OCI-LY7 (cell line): ENCODE data around the gene GMEB2. TPM values are rescaled to one million over a fixed set of nuclear protein-coding genes. Genes with fewer than 3 reads are reported as not detected.
A peak's percentile ranks its signal among the peaks of the same experiment; 100 is the strongest.

Experiments used
- BruUV-seq: library from RNA; stranded (reverse); fragments of 400-500 nt; replicated peaks from 2 replicates; lab custom pipeline; 2021; lab: Mats Ljungman, UMichigan
- CTCF ChIA-PET: fragments of 300-600 bp; sonication (Branson Sonifier 250); formaldehyde crosslinking; loops from one replicate; lab custom pipeline; 2022; ENCODE audit warnings: antibody characterized with exemption; ENCODE audit not compliant: unreplicated experiment; lab: Charles Lee
- POLR2A ChIA-PET: fragments of 300-600 bp; sonication (Branson Sonifier 250); formaldehyde crosslinking; loops from one replicate; lab custom pipeline; 2022; ENCODE audit warnings: antibody characterized with exemption; lab: Charles Lee
- DNase-seq: peaks from one replicate; pipeline ENCODE4 v3.0.0-alpha.2; 2015; ENCODE audit warnings: low spot score
- H2AFZ ChIP-seq: fragments of 200-600 bp; sonication (generic), shearing (Covaris generic); 2 replicates; pipeline ENCODE4 v1.6.1; 2014; ENCODE audit warnings: mild to moderate bottlenecking, antibody characterized with exemption, low read length, moderate library complexity
- H3K27ac ChIP-seq: fragments of 200-600 bp; sonication (generic); 2 replicates; pipeline ENCODE4 v1.5.1; 2014; ENCODE audit warnings: mixed run types, low read depth, mild to moderate bottlenecking, moderate library complexity, low read length, inconsistent platforms; ENCODE audit not compliant: poor library complexity, severe bottlenecking
- H3K36me3 ChIP-seq: fragments of 200-600 bp; sonication (generic); 2 replicates; pipeline ENCODE4 v1.6.1; 2014; ENCODE audit warnings: mild to moderate bottlenecking, antibody characterized with exemption, low read length, moderate library complexity, mixed read lengths; ENCODE audit not compliant: insufficient read depth
- H3K4me1 ChIP-seq: fragments of 200-600 bp; sonication (generic); 2 replicates; pipeline ENCODE4 v1.5.1; 2014; ENCODE audit warnings: mild to moderate bottlenecking, low read length; ENCODE audit not compliant: insufficient read depth, poor library complexity, severe bottlenecking
- H3K4me2 ChIP-seq: fragments of 200-600 bp; sonication (generic); 2 replicates; pipeline ENCODE4 v1.6.1; 2014; ENCODE audit warnings: mild to moderate bottlenecking, low read length
- H3K4me3 ChIP-seq: fragments of 200-600 bp; sonication (generic); 2 replicates; pipeline ENCODE4 v1.5.1; 2014; ENCODE audit warnings: mild to moderate bottlenecking, low read depth, low read length; ENCODE audit not compliant: poor library complexity, severe bottlenecking
- H3K79me2 ChIP-seq: fragments of 200-600 bp; sonication (generic); 2 replicates; pipeline ENCODE4 v1.6.1; 2016; ENCODE audit warnings: low read depth, mild to moderate bottlenecking, low read length, moderate library complexity, mixed read lengths; ENCODE audit not compliant: insufficient read depth
- H3K9me2 ChIP-seq: fragments of 200-600 bp; sonication (generic); 2 replicates; pipeline ENCODE4 v1.6.1; 2016; ENCODE audit warnings: mild to moderate bottlenecking, low read length, mixed read lengths; ENCODE audit not compliant: insufficient read depth
- H3K9me3 ChIP-seq: fragments of 200-600 bp; sonication (generic); 2 replicates; pipeline ENCODE4 v1.6.1; 2014; ENCODE audit warnings: mild to moderate bottlenecking, mixed run types, low read length, mixed read lengths
- H4K20me1 ChIP-seq: fragments of 200-600 bp; sonication (generic); 2 replicates; pipeline ENCODE4 v1.6.1; 2014; ENCODE audit warnings: mild to moderate bottlenecking, antibody characterized with exemption, low read length, moderate library complexity, mixed read lengths; ENCODE audit not compliant: insufficient read depth
- EZH2phosphoT487 ChIP-seq: fragments of 200-600 bp; sonication (generic); IDR thresholded peaks from 2 replicates; pipeline ENCODE4 v1.6.1; 2018; ENCODE audit warnings: low read depth, borderline replicate concordance, mild to moderate bottlenecking, mixed run types, antibody characterized with exemption, low read length, moderate library complexity, mixed read lengths
- intact Hi-C: fragments of 100-400 bp; cut with micrococcal nuclease; formaldehyde crosslinking; loops from one replicate; pipeline ENCODE4 v1.10.0; 2022; ENCODE audit not compliant: unreplicated experiment
- total RNA-seq, 2 experiments: library from RNA; depleted of rRNA in 1 of 2; stranded (reverse); fragments of >200 nt in 1 of 2; shearing (Covaris generic) in 1 of 2; gene quantifications; 2 replicates each; pipeline ENCODE4 v1.2.3, GENCODE V29; 2014 to 2022
- TF ChIP-seq, protein P1 (sequence below): fragments of 200-600 bp; sonication (generic); conservative IDR thresholded peaks from 2 replicates; pipeline ENCODE4 v1.5.1; 2014; ENCODE audit warnings: mild to moderate bottlenecking, antibody characterized with exemption, low read length, moderate library complexity, mixed read lengths

GMEB2 gene
- total RNA-seq, 2 experiments from 2014 or later, result 15.6 TPM

DNA sequence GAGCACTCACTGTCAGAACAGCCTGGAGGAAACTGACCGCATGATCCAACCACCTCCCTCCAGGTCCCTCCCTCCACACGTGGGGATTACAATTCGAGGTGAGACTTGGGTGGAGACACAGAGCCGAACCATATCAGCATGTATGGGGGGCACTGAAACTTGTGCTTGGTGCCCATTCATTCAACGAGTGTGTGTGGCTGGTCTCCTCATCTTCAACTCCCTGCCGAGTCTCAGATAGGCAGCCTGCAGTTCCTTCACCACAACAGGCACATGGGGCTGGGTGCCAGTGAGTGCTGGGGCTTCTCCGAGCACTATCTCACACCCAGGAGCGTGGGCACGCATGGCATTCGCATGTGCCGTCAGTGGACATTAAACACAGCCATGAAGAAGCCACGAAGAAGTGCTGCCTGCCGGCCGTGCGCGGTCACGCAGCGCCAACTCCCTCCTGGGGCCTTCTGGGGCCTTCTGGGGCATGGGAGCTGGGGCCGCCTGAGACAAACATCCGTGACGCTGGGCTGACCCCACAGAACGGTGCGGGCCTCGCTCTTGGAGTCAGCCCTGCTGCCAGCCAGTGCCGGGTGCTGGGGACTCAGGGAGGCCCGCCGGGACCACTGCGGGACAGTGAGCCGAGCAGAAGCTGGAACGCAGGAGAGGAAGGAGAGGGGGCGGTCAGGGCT lies 30.5 kb upstream of the GMEB2 start:
- H3K4me1 ChIP-seq, result peaks cover 17% of the 10 kb centered on the region
- TF ChIP-seq, protein P1, sequence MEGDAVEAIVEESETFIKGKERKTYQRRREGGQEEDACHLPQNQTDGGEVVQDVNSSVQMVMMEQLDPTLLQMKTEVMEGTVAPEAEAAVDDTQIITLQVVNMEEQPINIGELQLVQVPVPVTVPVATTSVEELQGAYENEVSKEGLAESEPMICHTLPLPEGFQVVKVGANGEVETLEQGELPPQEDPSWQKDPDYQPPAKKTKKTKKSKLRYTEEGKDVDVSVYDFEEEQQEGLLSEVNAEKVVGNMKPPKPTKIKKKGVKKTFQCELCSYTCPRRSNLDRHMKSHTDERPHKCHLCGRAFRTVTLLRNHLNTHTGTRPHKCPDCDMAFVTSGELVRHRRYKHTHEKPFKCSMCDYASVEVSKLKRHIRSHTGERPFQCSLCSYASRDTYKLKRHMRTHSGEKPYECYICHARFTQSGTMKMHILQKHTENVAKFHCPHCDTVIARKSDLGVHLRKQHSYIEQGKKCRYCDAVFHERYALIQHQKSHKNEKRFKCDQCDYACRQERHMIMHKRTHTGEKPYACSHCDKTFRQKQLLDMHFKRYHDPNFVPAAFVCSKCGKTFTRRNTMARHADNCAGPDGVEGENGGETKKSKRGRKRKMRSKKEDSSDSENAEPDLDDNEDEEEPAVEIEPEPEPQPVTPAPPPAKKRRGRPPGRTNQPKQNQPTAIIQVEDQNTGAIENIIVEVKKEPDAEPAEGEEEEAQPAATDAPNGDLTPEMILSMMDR, result no peak
- no peak for TF ChIP-seq EZH2phosphoT487
- POLR2A ChIA-PET, result interaction anchor here (1.0 to 1.3 kb wide), 3 partner anchors 14 to 120 kb away, joined by 3 to 4 read pairs (median 3); partner anchors contain the start of genes LIME1 and PTK6
- no peaks in the 10 kb centered on the region for H4K20me1 ChIP-seq
- DNase-seq, result no peak
- BruUV-seq, result no TSS peak
- CTCF ChIA-PET, result no interaction called here
- H3K4me3 ChIP-seq, result peak overlapping the region; percentile 94
- H3K9me3 ChIP-seq, result no peaks in the 10 kb centered on the region
- no peak overlapping the region for H3K27ac ChIP-seq
- H3K36me3 ChIP-seq, result peaks cover 17% of the 10 kb centered on the region; the same call in 1 of the 2 replicates
- H3K9me2 ChIP-seq, result no peaks in the 10 kb centered on the region
- H2AFZ ChIP-seq, result peak overlapping the region; percentile 88
- peak overlapping the region; percentile 90 for H3K4me2 ChIP-seq
- intact Hi-C loops, result no loop called here
- H3K79me2 ChIP-seq, result peaks cover 13% of the 10 kb centered on the region; the same call in 1 of the 2 replicates

DNA sequence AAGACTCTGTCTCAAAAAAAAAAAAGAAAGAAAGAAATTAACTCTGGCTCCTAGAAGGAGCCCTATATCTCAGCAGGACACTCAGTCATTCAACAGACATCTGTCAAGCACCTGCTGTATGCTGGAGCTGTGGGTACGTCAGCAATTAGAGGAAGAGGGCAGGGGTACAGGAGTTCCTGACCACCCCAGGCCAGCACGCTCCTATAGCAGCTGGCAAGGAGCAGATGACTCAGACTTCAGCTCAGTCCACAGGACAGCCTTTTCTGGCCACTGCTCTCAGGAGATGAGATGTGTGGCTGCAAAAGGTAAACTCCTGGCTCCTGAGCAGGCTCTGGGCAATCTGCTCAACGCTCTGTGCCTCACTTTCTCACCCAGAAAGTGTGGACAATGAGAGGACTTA lies 29.6 kb upstream of the GMEB2 start:
- intact Hi-C loops, result no loop called here

More for the DNA sequence above, 29.6 kb upstream of the GMEB2 start:
- H4K20me1 ChIP-seq, result no peaks in the 10 kb centered on the region
- POLR2A ChIA-PET, result no interaction called here
- no peak overlapping the region for H3K27ac ChIP-seq
- H3K36me3 ChIP-seq, result peaks cover 8% of the 10 kb centered on the region; the same call in 1 of the 2 replicates
- no peak overlapping the region for H2AFZ ChIP-seq
- H3K9me2 ChIP-seq, result no peaks in the 10 kb centered on the region
- H3K9me3 ChIP-seq, result no peaks in the 10 kb centered on the region
- TF ChIP-seq, protein P1, result no peak
- TF ChIP-seq EZH2phosphoT487, result no peak
- no peak overlapping the region for H3K4me3 ChIP-seq
- H3K79me2 ChIP-seq, result peaks cover 13% of the 10 kb centered on the region; the same call in 1 of the 2 replicates
- no TSS peak for BruUV-seq
- H3K4me1 ChIP-seq, result peaks cover 19% of the 10 kb centered on the region
- CTCF ChIA-PET, result no interaction called here
- H3K4me2 ChIP-seq, result no peak overlapping the region
- no peak for DNase-seq
